Fibroblast of pulmonary artery (primary cell): ENCODE data around the gene ACSBG1.

Experiments
- DNase-seq: peaks from one replicate; pipeline ENCODE4 v3.0.0-alpha.2; 2010; ENCODE audit warnings: low read depth
- H3K4me3 ChIP-seq: replicated peaks from 2 replicates; pipeline ENCODE4 v1.5.1; 2011; ENCODE audit warnings: low read depth, mild to moderate bottlenecking, control low read depth, low read length, moderate library complexity
- TF ChIP-seq, protein P1 (sequence below): IDR thresholded peaks from 2 replicates; pipeline ENCODE4 v1.5.1; 2011; ENCODE audit warnings: mild to moderate bottlenecking, control low read depth, low read length, inconsistent platforms; ENCODE audit errors: missing control alignments

ACSBG1 gene

DNA sequence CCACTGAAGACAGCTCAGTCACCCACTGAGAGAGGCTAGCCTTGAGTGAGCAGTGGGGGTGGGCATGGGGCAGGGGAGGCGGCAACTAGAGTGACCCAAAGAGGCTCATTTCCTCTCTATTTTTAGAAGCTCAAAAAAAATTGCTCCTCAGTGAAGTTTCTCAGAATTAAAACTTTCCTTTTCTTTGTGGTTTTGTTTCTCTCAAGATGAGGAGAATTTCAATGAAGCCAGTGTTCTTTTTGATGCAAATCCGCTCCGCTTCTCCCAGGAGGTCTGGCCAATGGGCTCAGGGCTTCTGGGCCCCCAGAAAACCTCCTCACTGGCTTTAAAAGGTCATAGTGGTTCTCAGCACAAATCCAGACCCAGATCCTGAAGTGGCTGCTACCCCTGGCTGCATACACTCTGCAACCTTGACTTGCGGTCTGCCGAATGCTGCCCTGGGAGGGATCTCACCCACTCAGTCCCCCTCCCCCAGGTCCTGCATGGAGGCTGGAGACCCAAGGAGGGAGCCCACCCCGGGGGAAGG is at the start of gene ACSBG1:
TSS of gene ACSBG1 (minus strand) at position 51 of the 526 bp plus-strand sequence. CDS start 64 bp downstream, outside the sequence.
- TF ChIP-seq, protein P1, sequence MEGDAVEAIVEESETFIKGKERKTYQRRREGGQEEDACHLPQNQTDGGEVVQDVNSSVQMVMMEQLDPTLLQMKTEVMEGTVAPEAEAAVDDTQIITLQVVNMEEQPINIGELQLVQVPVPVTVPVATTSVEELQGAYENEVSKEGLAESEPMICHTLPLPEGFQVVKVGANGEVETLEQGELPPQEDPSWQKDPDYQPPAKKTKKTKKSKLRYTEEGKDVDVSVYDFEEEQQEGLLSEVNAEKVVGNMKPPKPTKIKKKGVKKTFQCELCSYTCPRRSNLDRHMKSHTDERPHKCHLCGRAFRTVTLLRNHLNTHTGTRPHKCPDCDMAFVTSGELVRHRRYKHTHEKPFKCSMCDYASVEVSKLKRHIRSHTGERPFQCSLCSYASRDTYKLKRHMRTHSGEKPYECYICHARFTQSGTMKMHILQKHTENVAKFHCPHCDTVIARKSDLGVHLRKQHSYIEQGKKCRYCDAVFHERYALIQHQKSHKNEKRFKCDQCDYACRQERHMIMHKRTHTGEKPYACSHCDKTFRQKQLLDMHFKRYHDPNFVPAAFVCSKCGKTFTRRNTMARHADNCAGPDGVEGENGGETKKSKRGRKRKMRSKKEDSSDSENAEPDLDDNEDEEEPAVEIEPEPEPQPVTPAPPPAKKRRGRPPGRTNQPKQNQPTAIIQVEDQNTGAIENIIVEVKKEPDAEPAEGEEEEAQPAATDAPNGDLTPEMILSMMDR, result no peak
- H3K4me3 ChIP-seq, result no peak within 1 kb of the TSS
- no peak for DNase-seq

DNA sequence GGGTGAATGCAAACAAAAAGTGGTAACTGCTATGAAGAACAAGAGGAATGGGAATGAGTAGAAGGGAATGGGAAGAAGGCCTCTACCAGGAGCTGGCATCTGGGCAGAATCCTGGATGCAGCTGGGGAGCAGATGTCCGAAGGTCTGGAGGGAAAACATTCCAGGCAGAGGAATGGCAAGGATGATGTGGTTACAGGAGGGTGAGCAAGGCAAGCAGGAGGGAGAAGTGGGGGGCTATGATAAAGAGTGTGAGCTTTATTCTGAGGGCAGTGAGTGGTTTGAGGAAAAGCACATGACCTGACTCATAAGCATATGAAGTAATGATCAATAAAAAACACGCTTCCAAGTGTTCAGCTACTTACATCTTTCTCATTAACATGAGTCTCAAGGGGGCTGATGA is 48.0 kb upstream of the ACSBG1 start:
- TF ChIP-seq, protein P1, result no peak
- DNase-seq, result no peak
- no peak overlapping the region for H3K4me3 ChIP-seq

- no peak overlapping the region for H3K4me3 ChIP-seq
- TF ChIP-seq, protein P1, result no peak
- no peak for DNase-seq
These were observed 46.1 kb upstream of the ACSBG1 start for GRCh38 chr15:78280319-78281072.

- H3K4me3 ChIP-seq, result no peak overlapping the region
- DNase-seq, result no peak
- TF ChIP-seq, protein P1, result no peak
These were observed 41.9 kb upstream of the ACSBG1 start for GRCh38 chr15:78276064-78276943.

DNA sequence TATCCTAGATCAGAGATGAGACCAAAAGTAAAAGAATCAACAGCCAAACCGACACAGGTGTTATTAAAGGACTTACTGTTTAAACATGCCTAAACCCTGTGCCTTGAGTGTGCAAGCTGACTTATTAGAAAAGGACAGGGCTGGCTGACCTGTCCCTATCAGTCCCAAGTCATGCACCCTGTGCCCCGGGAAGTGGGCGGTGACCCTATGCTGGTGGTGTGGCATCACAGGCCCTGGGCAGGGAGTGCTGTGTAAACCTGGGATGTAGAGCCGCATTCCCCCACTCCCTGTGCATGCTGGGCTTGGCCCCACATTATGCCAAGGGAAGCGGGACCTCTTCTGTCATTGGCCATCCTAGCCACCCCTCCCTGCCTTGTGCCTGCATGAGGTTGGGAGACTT is 40.6 kb upstream of the ACSBG1 start:
- no peak for DNase-seq
- TF ChIP-seq, protein P1, result no peak
- no peak overlapping the region for H3K4me3 ChIP-seq

GRCh38 chr15:78272776-78273175 is 38.4 kb upstream of the ACSBG1 start:
- no peak overlapping the region for H3K4me3 ChIP-seq
- DNase-seq, result no peak
- TF ChIP-seq, protein P1, result no peak
